ENCODE data around the gene RNF169. TPM values are rescaled to one million over a fixed set of nuclear protein-coding genes. Genes with fewer than 3 reads are reported as not detected.

RNF169 gene
- total RNA-seq, 1 donor from 2014 or later: 24.0 TPM

- Mint-ChIP-seq H3K27me3 (peaks cover 23% of the 10 kb centered on the region), H3K36me3 (ENCODE audit: insufficient read depth) (no peaks in the 10 kb centered on the region), H3K4me1 (ENCODE audit: low read depth) (peaks cover 8% of the 10 kb centered on the region), H3K4me3 (ENCODE audit: low read depth) (no peak overlapping the region), H3K27ac (no peak overlapping the region), H3K9me3 (ENCODE audit: low read depth) (no peaks in the 10 kb centered on the region)
- no peak for TF ChIP-seq CTCF (IDR thresholded peaks at IDR 0.05; ENCODE audit: unreplicated experiment)
- no peak for DNase-seq (ENCODE audit: low spot score, unreplicated experiment)
These were observed 33.7 kb upstream of the RNF169 start for GRCh38 chr11:74714904-74715303.

GRCh38 chr11:74717221-74717969 lies 31.3 kb upstream of the RNF169 start:
- H3K27ac Mint-ChIP-seq: no peak overlapping the region
- H3K4me1 Mint-ChIP-seq (ENCODE audit: low read depth): peaks cover 7% of the 10 kb centered on the region
- H3K36me3 Mint-ChIP-seq (ENCODE audit: insufficient read depth): no peaks in the 10 kb centered on the region
- TF ChIP-seq CTCF (IDR thresholded peaks at IDR 0.05; ENCODE audit: unreplicated experiment): no peak
- peaks cover 26% of the 10 kb centered on the region for H3K27me3 Mint-ChIP-seq
- H3K4me3 Mint-ChIP-seq (ENCODE audit: low read depth): no peak overlapping the region
- no peaks in the 10 kb centered on the region for H3K9me3 Mint-ChIP-seq (ENCODE audit: low read depth)
- no peak for DNase-seq (ENCODE audit: low spot score, unreplicated experiment)

- H3K4me1 Mint-ChIP-seq (ENCODE audit: low read depth): peaks cover 7% of the 10 kb centered on the region
- no peak for DNase-seq (ENCODE audit: low spot score, unreplicated experiment)
- H3K4me3 Mint-ChIP-seq (ENCODE audit: low read depth): no peak overlapping the region
- no peaks in the 10 kb centered on the region for H3K9me3 Mint-ChIP-seq (ENCODE audit: low read depth)
- no peak for TF ChIP-seq CTCF (IDR thresholded peaks at IDR 0.05; ENCODE audit: unreplicated experiment)
- H3K36me3 Mint-ChIP-seq (ENCODE audit: insufficient read depth): no peaks in the 10 kb centered on the region
- peaks cover 28% of the 10 kb centered on the region for H3K27me3 Mint-ChIP-seq
- no peak overlapping the region for H3K27ac Mint-ChIP-seq
These were observed 29.6 kb upstream of the RNF169 start for GRCh38 chr11:74719011-74719410.

GRCh38 chr11:74720596-74721478 lies 27.8 kb upstream of the RNF169 start:
- H3K27ac Mint-ChIP-seq: peak overlapping the region; percentile 74
- no peaks in the 10 kb centered on the region for H3K36me3 Mint-ChIP-seq (ENCODE audit: insufficient read depth)
- no peak for DNase-seq (ENCODE audit: low spot score, unreplicated experiment)
- H3K4me3 Mint-ChIP-seq (ENCODE audit: low read depth): no peak overlapping the region
- H3K4me1 Mint-ChIP-seq (ENCODE audit: low read depth): peaks cover 7% of the 10 kb centered on the region
- no peaks in the 10 kb centered on the region for H3K9me3 Mint-ChIP-seq (ENCODE audit: low read depth)
- peaks cover 35% of the 10 kb centered on the region for H3K27me3 Mint-ChIP-seq
- TF ChIP-seq CTCF (IDR thresholded peaks at IDR 0.05; ENCODE audit: unreplicated experiment): no peak

GRCh38 chr11:74721479-74721835 lies 27.2 kb upstream of the RNF169 start:
- Mint-ChIP-seq H3K4me1 (ENCODE audit: low read depth) (peaks cover 7% of the 10 kb centered on the region), H3K4me3 (ENCODE audit: low read depth) (no peak overlapping the region), H3K9me3 (ENCODE audit: low read depth) (no peaks in the 10 kb centered on the region), H3K27me3 (peaks cover 37% of the 10 kb centered on the region), H3K36me3 (ENCODE audit: insufficient read depth) (no peaks in the 10 kb centered on the region), H3K27ac (peak overlapping the region; percentile 74)
- DNase-seq (ENCODE audit: low spot score, unreplicated experiment): no peak
- TF ChIP-seq CTCF (IDR thresholded peaks at IDR 0.05; ENCODE audit: unreplicated experiment): no peak
